HepG2 (cell line): ENCODE results near the gene SLC25A45. TPM values are rescaled to one million over a fixed set of nuclear protein-coding genes. Genes with fewer than 3 reads are reported as not detected.
A peak's percentile ranks its signal among the peaks of the same experiment; 100 is the strongest.

Source experiments
- HOMEZ ChIP-seq: IDR thresholded peaks from 2 replicates; pipeline ENCODE4 v1.6.1; 2016; ENCODE audit warnings: low read depth
- HOXA5 ChIP-seq: sonication (generic); formaldehyde crosslinking; IDR thresholded peaks from 2 replicates; pipeline ENCODE4 v1.4.0; 2020; ENCODE audit warnings: missing genetic modification reagents
- MTA1 ChIP-seq: sonication (generic); formaldehyde crosslinking; IDR thresholded peaks from 2 replicates; pipeline ENCODE4 v1.4.0; 2020; ENCODE audit warnings: missing genetic modification reagents, mild to moderate bottlenecking, borderline replicate concordance
- MXD4 ChIP-seq: IDR thresholded peaks from 2 replicates; pipeline ENCODE4 v1.6.1; 2016; ENCODE audit warnings: mild to moderate bottlenecking, missing biosample characterization, missing genetic modification reagents
- PAF1 ChIP-seq: IDR thresholded peaks from 2 replicates; pipeline ENCODE4 v1.6.1; 2016; ENCODE audit warnings: missing genetic modification reagents, missing compliant biosample characterization
- RFXANK ChIP-seq: IDR thresholded peaks from 2 replicates; pipeline ENCODE4 v1.6.1; 2016
- SAFB2 ChIP-seq: sonication (generic); formaldehyde crosslinking; IDR thresholded peaks from 2 replicates; pipeline ENCODE4 v1.5.1; 2020; ENCODE audit warnings: missing genetic modification reagents, low read depth, mild to moderate bottlenecking, borderline replicate concordance
- SIN3A ChIP-seq: IDR thresholded peaks from 2 replicates; pipeline ENCODE4 v1.6.1; 2011; ENCODE audit warnings: low read depth, mild to moderate bottlenecking, control low read depth, low read length, borderline replicate concordance
- SOX5 ChIP-seq: IDR thresholded peaks from 2 replicates; pipeline ENCODE4 v1.6.1; 2016; ENCODE audit warnings: borderline replicate concordance
- SRSF4 ChIP-seq: fragments of 200-400 bp; formaldehyde crosslinking; IDR thresholded peaks from one replicate; pipeline ENCODE4 v1.6.1; 2018; ENCODE audit warnings: mild to moderate bottlenecking, low read depth, low read length, moderate library complexity; ENCODE audit not compliant: poor library complexity, severe bottlenecking
- TAF1 ChIP-seq: sonication (generic); formaldehyde crosslinking; IDR thresholded peaks from 2 replicates; pipeline ENCODE4 v1.4.0; 2020; ENCODE audit warnings: missing genetic modification reagents
- TOPORS ChIP-seq: sonication (generic); formaldehyde crosslinking; IDR thresholded peaks from 2 replicates; pipeline ENCODE4 v1.8.0; 2023; ENCODE audit warnings: mild to moderate bottlenecking, missing genetic modification reagents
- U2AF2 ChIP-seq: fragments of 200-400 bp; formaldehyde crosslinking; IDR thresholded peaks from 2 replicates; pipeline ENCODE4 v1.6.1; 2017; ENCODE audit warnings: low read depth, mild to moderate bottlenecking, low read length
- ZFAT ChIP-seq: sonication (generic); formaldehyde crosslinking; conservative IDR thresholded peaks from 2 replicates; pipeline ENCODE4 v1.8.1; 2023; ENCODE audit warnings: missing genetic modification reagents, inconsistent platforms
- ZNF10 ChIP-seq: sonication (generic); formaldehyde crosslinking; IDR thresholded peaks from 2 replicates; pipeline ENCODE4 v1.4.0; 2020; ENCODE audit warnings: mild to moderate bottlenecking, low read depth, missing genetic modification reagents, borderline replicate concordance
- ZNF282 ChIP-seq: fragments of 450-650 bp; IDR thresholded peaks from 2 replicates; pipeline ENCODE4 v1.6.1; 2018; ENCODE audit not compliant: partially characterized antibody
- ZNF609 ChIP-seq: sonication (generic); formaldehyde crosslinking; IDR thresholded peaks from 2 replicates; pipeline ENCODE4 v1.4.0; 2020; ENCODE audit warnings: mild to moderate bottlenecking, missing genetic modification reagents, borderline replicate concordance
- ZNF792 ChIP-seq: IDR thresholded peaks from 2 replicates; pipeline ENCODE4 v1.6.1; 2016
- polyA plus RNA-seq, 8 experiments: library from polyadenylated mRNA; depleted of rRNA in 3 of 8; stranded (reverse) in 7 of 8; unstranded in 1 of 8; fragments of >200 nt; fragmentation: Illumina TruSeq in 4 of 8; extraction: Trizol in 4 of 8; gene quantifications; 2 replicates each; pipeline versions ENCODE4 v1.2.1 to v1.2.3, GENCODE V29; 2011 to 2016; ENCODE audit warnings: low read depth in 4 of 8, missing spikeins in 1 of 8, mixed read lengths in 1 of 8; ENCODE audit not compliant: insufficient read depth in 1 of 8
- total RNA-seq, 5 experiments: library from RNA; depleted of rRNA; stranded (reverse); fragments of >200 nt; fragmentation: Illumina TruSeq; extraction: Trizol; gene quantifications; 2 replicates each; pipeline ENCODE4 v1.2.3, GENCODE V29; 2016; ENCODE audit warnings: low read depth in 1 of 5
- TF ChIP-seq, protein P1 (sequence below): fragments of 450-650 bp; IDR thresholded peaks from 2 replicates; pipeline ENCODE4 v1.6.1; 2017; ENCODE audit warnings: mild to moderate bottlenecking
- TF ChIP-seq, protein P2 (sequence below), 2 experiments: fragments of 450-650 bp in 1 of 2; sonication (generic) in 1 of 2; formaldehyde crosslinking; IDR thresholded peaks; 2 replicates each; pipeline versions ENCODE4 v1.5.0 to v1.8.0; 2020 to 2022; ENCODE audit warnings: mild to moderate bottlenecking in 1 of 2, missing genetic modification reagents in 1 of 2

SLC25A45 gene
- total and polyA plus RNA-seq, 2 of the 13 experiments (the other 11 are each of a cell fraction or from before 2014, with no cell fraction given): 1.2 to 3.4 TPM

DNA sequence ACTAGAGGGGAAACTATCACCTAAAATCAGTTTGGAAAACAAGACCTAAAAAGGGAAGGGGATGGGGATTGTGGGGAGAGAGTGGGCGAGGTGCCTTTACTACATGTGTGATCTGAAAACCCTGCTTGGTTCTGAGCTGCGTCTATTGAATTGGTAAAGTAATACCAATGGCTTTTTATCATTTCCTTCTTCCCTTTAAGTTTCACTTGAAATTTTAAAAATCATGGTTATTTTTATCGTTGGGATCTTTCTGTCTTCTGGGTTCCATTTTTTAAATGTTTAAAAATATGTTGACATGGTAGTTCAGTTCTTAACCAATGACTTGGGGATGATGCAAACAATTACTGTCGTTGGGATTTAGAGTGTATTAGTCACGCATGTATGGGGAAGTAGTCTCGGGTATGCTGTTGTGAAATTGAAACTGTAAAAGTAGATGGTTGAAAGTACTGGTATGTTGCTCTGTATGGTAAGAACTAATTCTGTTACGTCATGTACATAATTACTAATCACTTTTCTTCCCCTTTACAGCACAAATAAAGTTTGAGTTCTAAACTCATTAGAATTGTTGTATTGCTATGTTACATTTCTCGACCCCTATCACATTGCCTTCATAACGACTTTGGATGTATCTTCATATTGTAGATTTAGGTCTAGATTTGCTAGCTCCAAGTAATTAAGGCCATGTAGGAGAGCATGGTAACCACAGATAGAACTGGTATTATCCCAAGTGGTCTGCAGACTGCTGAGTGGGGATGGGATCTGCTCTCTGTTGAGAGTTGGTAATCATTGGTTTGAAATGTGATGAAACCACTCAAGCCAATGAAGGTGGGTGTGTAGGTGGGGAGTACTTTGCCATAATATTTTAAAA is 43.8 kb upstream of the SLC25A45 start (continued):
- TF ChIP-seq, protein P1, sequence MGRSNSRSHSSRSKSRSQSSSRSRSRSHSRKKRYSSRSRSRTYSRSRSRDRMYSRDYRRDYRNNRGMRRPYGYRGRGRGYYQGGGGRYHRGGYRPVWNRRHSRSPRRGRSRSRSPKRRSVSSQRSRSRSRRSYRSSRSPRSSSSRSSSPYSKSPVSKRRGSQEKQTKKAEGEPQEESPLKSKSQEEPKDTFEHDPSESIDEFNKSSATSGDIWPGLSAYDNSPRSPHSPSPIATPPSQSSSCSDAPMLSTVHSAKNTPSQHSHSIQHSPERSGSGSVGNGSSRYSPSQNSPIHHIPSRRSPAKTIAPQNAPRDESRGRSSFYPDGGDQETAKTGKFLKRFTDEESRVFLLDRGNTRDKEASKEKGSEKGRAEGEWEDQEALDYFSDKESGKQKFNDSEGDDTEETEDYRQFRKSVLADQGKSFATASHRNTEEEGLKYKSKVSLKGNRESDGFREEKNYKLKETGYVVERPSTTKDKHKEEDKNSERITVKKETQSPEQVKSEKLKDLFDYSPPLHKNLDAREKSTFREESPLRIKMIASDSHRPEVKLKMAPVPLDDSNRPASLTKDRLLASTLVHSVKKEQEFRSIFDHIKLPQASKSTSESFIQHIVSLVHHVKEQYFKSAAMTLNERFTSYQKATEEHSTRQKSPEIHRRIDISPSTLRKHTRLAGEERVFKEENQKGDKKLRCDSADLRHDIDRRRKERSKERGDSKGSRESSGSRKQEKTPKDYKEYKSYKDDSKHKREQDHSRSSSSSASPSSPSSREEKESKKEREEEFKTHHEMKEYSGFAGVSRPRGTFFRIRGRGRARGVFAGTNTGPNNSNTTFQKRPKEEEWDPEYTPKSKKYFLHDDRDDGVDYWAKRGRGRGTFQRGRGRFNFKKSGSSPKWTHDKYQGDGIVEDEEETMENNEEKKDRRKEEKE: no peak
- TF ChIP-seq U2AF2: no peak
- 0 out of 2 replicates have a peak, but pooled peaks have one; percentile 5 for TF ChIP-seq SOX5 (CRISPR knock-in tag)
- peak; percentile 9; the same call in 1 of the 2 replicates for TF ChIP-seq SIN3A
- no peak for TF ChIP-seq ZNF609 (CRISPR knock-in tag)
- TF ChIP-seq ZFAT: no peak
- TF ChIP-seq HOMEZ (CRISPR knock-in tag): no peak
- 0 out of 2 replicates have a peak, but pooled peaks have one; percentile 23 for TF ChIP-seq TOPORS
- TF ChIP-seq MXD4 (CRISPR knock-in tag): no peak
- no peak for TF ChIP-seq SAFB2 (CRISPR knock-in tag)
- TF ChIP-seq SRSF4: peak; percentile 64
- TF ChIP-seq MTA1 (CRISPR knock-in tag): no peak
- TF ChIP-seq TAF1: no peak
- TF ChIP-seq, protein P2, sequence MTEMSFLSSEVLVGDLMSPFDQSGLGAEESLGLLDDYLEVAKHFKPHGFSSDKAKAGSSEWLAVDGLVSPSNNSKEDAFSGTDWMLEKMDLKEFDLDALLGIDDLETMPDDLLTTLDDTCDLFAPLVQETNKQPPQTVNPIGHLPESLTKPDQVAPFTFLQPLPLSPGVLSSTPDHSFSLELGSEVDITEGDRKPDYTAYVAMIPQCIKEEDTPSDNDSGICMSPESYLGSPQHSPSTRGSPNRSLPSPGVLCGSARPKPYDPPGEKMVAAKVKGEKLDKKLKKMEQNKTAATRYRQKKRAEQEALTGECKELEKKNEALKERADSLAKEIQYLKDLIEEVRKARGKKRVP (CRISPR knock-in tag; IDR thresholded peaks at IDR 0.05): peak in 1 of 2 experiments; percentile 84; a peak in 2 of 4 replicates
- no peak for TF ChIP-seq RFXANK
- 0 out of 2 replicates have a peak, but pooled peaks have one; percentile 61 for TF ChIP-seq HOXA5 (CRISPR knock-in tag)
- TF ChIP-seq ZNF10 (CRISPR knock-in tag): no peak
- peak; percentile 96 for TF ChIP-seq PAF1 (CRISPR knock-in tag)
- TF ChIP-seq ZNF282: no peak
- TF ChIP-seq ZNF792 (CRISPR knock-in tag): no peak
